SK-N-MC (cell line): ENCODE data around the gene NFIL3.

Experiments used
- DNase-seq: peaks from one replicate; pipeline ENCODE4 v3.0.0-alpha.2; 2011; ENCODE audit warnings: low read depth, low spot score
- H3K27ac ChIP-seq: fragments of 200-600 bp; sonication (generic); 2 replicates; pipeline ENCODE4 v1.5.1; 2016; ENCODE audit warnings: mixed run types
- H3K36me3 ChIP-seq: fragments of 200-600 bp; sonication (generic); 2 replicates; pipeline ENCODE4 v1.6.1; 2017; ENCODE audit warnings: antibody characterized with exemption, low read length, mixed read lengths; ENCODE audit not compliant: insufficient read depth
- H3K4me3 ChIP-seq: fragments of 200-600 bp; sonication (generic); 2 replicates; pipeline ENCODE4 v1.5.1; 2016
- H3K9ac ChIP-seq: fragments of 200-600 bp; sonication (generic); 2 replicates; pipeline ENCODE4 v1.8.0; 2017; ENCODE audit warnings: mixed run types, mixed read lengths; ENCODE audit not compliant: insufficient read length
- H3K9me3 ChIP-seq: fragments of 200-600 bp; sonication (generic); 2 replicates; pipeline ENCODE4 v1.6.1; 2017; ENCODE audit warnings: low read depth, mild to moderate bottlenecking, antibody characterized with exemption, low read length, moderate library complexity, mixed read lengths
- EZH2 ChIP-seq: fragments of 200-600 bp; sonication (generic); IDR thresholded peaks from one replicate; pipeline ENCODE4 v1.6.1; 2017; ENCODE audit warnings: antibody characterized with exemption
- FOXP2 ChIP-seq: optimal IDR thresholded peaks from 2 replicates; pipeline ENCODE3; 2011; ENCODE audit warnings: mild to moderate bottlenecking, moderate library complexity; ENCODE audit not compliant: insufficient read depth; ENCODE audit errors: extremely low read length, control extremely low read depth
- POLR2AphosphoS5 ChIP-seq: IDR thresholded peaks from 2 replicates; pipeline ENCODE4 v1.6.1; 2012; ENCODE audit warnings: mild to moderate bottlenecking, low read depth, low read length, borderline replicate concordance

Gene NFIL3

GRCh38 chr9:91418215-91418610 lies 5.4 kb downstream of the NFIL3 start:
- Histone ChIP-seq H3K36me3 (no peaks in the 10 kb centered on the region), H3K27ac (peak overlapping the region; percentile 30), H3K9ac (no peak overlapping the region), H3K4me3 (peak overlapping the region; percentile 38; the same call in 1 of the 2 replicates), H3K9me3 (no peaks in the 10 kb centered on the region)
- no peak for TF ChIP-seq EZH2
- TF ChIP-seq POLR2AphosphoS5, result no peak
- TF ChIP-seq FOXP2, result no peak
- DNase-seq, result no peak

GRCh38 chr9:91417602-91418214 lies 5.9 kb downstream of the NFIL3 start:
- TF ChIP-seq FOXP2, result no peak
- TF ChIP-seq EZH2, result no peak
- TF ChIP-seq POLR2AphosphoS5, result no peak

GRCh38 chr9:91416096-91416712 lies 7.4 kb downstream of the NFIL3 start:
- Histone ChIP-seq H3K9me3 (no peaks in the 10 kb centered on the region), H3K27ac (no peak overlapping the region)
- no peak for TF ChIP-seq POLR2AphosphoS5
- no peak for TF ChIP-seq FOXP2
- no peak for TF ChIP-seq EZH2

More at GRCh38 chr9:91417602-91418214, 5.9 kb downstream of the NFIL3 start:
- Histone ChIP-seq H3K4me3 (no peak overlapping the region), H3K36me3 (no peaks in the 10 kb centered on the region), H3K27ac (no peak overlapping the region), H3K9ac (no peak overlapping the region), H3K9me3 (no peaks in the 10 kb centered on the region)
- DNase-seq, result no peak

GRCh38 chr9:91415290-91415689 lies 8.3 kb downstream of the NFIL3 start:
- Histone ChIP-seq H3K4me3 (no peak overlapping the region), H3K9me3 (no peaks in the 10 kb centered on the region), H3K36me3 (no peaks in the 10 kb centered on the region; the same call in 1 of the 2 replicates), H3K27ac (no peak overlapping the region), H3K9ac (no peak overlapping the region)
- TF ChIP-seq FOXP2 (no peak), EZH2 (no peak)
- no peak for DNase-seq

More at GRCh38 chr9:91416096-91416712, 7.4 kb downstream of the NFIL3 start:
- Histone ChIP-seq H3K4me3 (no peak overlapping the region), H3K36me3 (no peaks in the 10 kb centered on the region), H3K9ac (no peak overlapping the region)
- no peak for DNase-seq

GRCh38 chr9:91412941-91413340 lies 10.7 kb downstream of the NFIL3 start:
- Histone ChIP-seq H3K9ac (no peak overlapping the region), H3K27ac (no peak overlapping the region), H3K36me3 (peaks cover 10% of the 10 kb centered on the region; the same call in 1 of the 2 replicates), H3K9me3 (no peaks in the 10 kb centered on the region), H3K4me3 (no peak overlapping the region)
- no peak for DNase-seq
- no peak for TF ChIP-seq EZH2
- no peak for TF ChIP-seq POLR2AphosphoS5
- TF ChIP-seq FOXP2, result no peak

GRCh38 chr9:91411096-91411771 lies 12.4 kb downstream of the NFIL3 start:
- Histone ChIP-seq H3K36me3 (peaks cover 10% of the 10 kb centered on the region; the same call in 1 of the 2 replicates), H3K9ac (no peak overlapping the region), H3K27ac (no peak overlapping the region), H3K9me3 (no peaks in the 10 kb centered on the region), H3K4me3 (no peak overlapping the region)
- DNase-seq, result no peak
- TF ChIP-seq POLR2AphosphoS5 (no peak), EZH2 (no peak), FOXP2 (no peak)

- Histone ChIP-seq H3K27ac (no peak overlapping the region), H3K4me3 (no peak overlapping the region), H3K9me3 (no peaks in the 10 kb centered on the region), H3K9ac (no peak overlapping the region), H3K36me3 (peaks cover 10% of the 10 kb centered on the region; the same call in 1 of the 2 replicates)
- no peak for TF ChIP-seq EZH2
- no peak for TF ChIP-seq FOXP2
- TF ChIP-seq POLR2AphosphoS5, result no peak
- DNase-seq, result no peak
Observed at GRCh38 chr9:91410161-91410560, 13.5 kb downstream of the NFIL3 start.

GRCh38 chr9:91408475-91408874 lies 15.2 kb downstream of the NFIL3 start:
- Histone ChIP-seq H3K9me3 (no peaks in the 10 kb centered on the region), H3K27ac (no peak overlapping the region), H3K36me3 (peaks cover 10% of the 10 kb centered on the region; the same call in 1 of the 2 replicates), H3K4me3 (no peak overlapping the region), H3K9ac (no peak overlapping the region)
- no peak for DNase-seq
- TF ChIP-seq FOXP2 (no peak), POLR2AphosphoS5 (no peak), EZH2 (no peak)
